ENCODE data around the gene HDLBP.

GRCh38 chr2:241307055-241307454 is 8.4 kb downstream of the HDLBP start:
- no peak for TF ChIP-seq CTCF (IDR thresholded peaks at IDR 0.05)
- TF ChIP-seq POLR2A (IDR thresholded peaks at IDR 0.05) = no peak

Measured in upper lobe of left lung (tissue), 4 donors.